Measurements from ENCODE around the gene NHP2.
"Not testable (repeated sequence)": the region's sequence is repeated elsewhere in the genome, so short reads cannot be mapped to it uniquely, and the experiment has no call there.

NHP2 gene

DNA sequence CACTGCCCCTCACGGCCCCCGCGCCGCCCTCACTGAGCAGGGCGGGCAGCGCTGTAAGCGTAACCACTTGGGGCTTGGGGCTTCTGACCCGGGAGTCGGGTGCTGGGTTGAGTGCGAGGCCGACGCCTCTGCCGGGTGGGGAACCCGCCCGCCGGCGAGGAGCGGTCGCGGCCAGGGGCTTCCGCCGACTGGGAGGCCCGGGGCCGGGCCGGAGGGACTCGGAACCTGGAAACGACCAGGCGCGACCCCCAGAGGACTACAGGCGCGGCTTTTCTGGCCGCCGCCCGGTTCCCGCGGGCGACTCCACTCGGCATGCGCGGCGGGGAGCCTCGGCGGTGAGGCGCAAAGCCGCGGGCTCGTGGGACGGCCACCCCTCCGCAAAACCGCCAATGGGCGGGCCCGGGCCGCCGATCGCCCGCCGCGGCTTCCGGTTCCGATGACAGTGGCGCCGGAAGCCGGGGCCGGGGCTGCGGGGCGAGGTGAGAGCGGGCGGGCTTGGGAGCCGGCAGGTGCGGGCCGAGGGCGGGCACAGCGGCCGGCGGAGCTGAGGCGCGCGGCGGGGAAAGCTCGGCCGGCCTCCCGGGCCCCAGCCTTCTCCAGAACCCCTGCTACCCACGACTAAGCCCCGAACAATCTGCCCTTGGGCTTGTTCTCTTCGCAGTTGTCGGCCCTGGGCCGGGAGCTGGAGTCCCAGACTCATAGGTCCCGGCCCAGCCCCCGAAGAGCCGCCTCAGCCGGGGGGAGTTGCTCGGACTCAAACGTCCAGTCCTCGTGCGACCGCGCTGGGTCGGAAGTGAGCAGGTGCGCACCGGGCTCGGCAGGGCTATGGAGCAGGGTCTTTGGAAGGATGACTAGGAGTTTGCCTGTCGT is 22.9 kb downstream of the NHP2 start, which contains the start of gene RMND5B:
TSS of gene RMND5B (plus strand) at position 439 of the 870 bp plus-strand sequence. CDS start 7,106 bp downstream, outside the sequence.
- peak; percentile 91 for DNase-seq (ENCODE audit: low spot score)

DNA sequence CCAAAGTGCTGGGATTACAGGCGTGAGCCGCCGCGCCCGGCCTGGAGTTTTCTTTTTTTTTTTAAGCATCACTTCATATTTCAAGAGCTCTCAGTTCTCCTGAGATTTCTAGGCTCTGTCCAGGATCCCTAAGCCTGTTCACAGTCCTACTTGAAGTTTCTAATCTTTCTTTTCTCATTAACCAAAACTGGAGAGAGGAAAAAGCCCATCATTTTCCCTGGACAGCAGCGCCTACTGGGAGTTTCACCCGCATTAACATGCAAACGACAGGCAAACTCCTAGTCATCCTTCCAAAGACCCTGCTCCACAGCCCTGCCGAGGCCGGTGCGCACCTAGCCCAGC is 23.5 kb downstream of the NHP2 start:
- DNase-seq (ENCODE audit: low spot score): not testable (repeated sequence)

DNA sequence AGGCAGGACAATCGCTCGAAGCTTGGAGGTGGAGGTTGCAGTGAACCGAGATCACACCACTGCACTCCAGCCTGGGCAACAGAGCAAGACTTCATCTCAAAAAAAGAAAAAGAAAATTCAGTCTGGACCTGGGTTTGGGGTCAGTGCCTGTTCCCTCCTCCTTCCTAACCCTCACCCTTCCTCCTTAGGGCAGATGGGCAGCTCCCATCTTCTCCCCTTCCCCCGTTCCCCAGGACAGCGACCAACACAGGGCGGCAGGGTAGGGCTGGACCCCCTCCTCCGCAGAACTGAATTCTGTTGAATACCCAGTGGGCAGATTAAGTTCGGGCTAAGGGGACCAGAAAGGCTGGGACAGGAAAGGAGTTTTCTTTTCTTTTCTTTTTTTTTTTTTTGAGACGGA is 24.4 kb downstream of the NHP2 start:
- no peak for DNase-seq (ENCODE audit: low spot score)

DNA sequence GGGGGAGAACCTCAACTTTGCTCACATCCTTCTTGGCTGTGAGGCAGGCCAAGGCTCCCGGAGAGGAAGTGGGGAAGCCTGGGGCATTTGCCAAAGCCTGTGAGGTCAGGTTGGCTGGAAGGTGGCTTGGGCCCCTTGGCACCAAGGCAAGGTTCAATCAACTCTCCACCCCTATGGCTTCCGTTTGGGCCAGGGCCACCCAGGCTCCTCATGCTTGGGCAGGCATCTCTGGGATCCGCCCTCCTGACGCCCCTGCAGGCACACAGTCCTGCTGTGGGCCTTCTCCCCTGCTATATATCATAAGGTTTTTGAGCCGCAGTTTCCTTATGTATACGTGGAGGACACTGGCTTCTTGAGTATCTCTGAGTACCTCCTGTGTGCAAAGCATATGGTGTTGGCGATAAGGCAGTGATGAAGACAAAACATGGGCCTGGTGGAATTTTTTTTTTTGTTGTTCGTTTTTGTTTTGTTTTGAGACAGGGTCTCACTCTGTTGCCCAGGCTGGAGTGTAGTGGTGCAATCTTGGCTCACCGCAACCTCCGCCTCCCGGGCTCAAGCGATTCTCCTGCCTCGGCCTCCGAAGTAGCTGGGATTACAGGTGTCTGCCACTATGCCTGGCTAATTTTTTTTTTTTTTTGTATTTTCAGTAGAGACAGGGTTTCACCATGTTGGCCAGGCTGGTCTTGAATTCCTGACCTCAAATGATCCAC is 26.2 kb downstream of the NHP2 start:
- not testable (repeated sequence) for DNase-seq (ENCODE audit: low spot score)

DNA sequence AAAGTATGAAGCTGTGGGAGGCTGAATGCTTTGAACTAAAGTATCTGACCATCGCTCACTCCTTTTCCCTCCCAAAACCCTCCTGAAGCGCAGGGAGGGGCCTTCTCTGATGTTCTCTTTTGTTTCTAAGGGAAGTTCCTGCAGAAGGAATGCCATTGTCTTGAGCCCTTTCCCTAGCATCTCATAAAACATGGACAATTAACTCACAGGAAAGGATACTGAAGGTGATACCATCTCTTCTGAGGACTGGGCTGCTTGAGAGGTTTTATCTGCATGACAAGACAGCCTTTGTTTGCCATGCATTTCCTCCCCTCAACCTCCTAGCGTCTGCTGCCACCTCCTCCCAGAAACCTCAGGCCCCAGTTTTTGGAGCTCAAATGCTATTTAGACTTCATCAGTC is 27.1 kb downstream of the NHP2 start:
- DNase-seq (ENCODE audit: low spot score): no peak

DNA sequence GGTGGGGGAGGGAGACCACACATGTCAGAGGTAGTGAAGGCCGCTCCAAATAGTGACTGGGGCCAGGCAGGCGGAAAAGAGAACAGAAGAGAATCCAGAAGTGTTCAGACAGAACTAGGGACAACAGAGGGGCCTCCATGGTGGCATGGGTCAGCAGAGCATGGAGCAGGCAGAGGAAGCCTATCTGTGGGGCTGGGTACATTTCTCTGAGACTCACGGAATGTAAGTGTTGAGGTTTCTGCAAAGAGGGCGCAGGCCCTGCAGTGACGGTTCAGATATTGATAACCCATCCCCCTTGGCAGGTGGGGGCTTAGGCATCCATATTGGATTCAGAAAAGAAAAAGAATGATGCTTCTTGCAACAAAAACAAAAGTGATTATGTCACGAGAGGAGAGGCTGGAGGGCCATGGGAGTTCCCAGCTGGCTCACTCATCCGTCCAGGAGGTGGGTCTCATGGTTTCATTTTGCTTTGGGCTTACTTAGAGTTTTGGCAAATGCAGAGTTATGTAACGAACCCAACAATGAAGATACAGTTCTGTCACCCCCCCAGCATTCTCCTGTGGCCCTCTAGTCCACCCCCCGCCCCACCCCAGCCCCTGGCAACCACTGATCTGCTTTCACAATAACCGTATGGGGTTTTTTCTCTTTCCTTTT is 28.3 kb downstream of the NHP2 start:
- DNase-seq (ENCODE audit: low spot score): no peak

DNA sequence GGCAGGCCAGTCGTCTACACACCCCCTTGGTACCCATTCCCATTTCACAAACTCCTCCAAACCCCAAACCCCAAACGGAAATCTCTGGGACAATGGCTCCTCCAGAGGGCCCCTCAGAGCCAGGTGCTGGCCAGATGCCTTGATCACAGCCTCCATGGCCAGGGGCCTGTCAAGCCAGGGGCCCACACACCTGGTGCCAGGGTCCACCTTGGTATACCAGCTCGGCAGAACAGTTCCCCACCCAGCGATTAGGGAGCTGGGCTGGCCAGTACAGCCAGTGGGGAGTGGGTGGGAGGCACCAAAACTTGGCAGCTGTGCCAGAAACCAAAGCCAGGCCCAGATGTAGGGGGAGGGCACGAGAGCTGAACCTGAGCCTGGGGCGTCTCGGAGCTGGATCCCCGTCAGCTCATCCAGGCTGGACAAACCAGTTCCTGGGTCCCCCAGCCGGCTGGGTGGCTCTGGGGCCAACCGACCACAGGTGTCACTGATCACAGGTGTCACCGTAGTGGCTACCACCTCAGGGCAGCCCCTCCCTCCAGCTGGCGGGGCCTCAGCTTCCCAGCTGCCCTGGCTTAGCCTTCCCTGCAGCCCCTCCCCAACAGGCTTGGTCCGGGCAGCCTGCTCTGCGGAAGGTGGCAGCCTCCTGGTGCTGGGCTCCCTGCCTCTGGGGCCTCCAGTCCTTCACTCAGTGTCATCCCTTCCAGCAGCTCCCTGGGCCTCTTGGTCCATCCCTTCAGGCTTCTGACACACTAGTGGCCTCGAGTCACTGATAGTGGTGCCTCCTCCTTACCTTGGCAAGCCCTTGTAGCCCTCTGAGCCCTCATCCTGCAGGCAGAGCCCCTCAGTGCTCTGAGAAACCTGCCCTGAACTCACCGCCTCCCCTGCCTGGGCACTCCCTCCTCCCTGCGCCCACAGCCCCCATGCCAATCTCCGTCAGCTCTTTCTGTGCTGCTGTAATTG is 29.4 kb downstream of the NHP2 start:
- DNase-seq (ENCODE audit: low spot score): no peak

DNA sequence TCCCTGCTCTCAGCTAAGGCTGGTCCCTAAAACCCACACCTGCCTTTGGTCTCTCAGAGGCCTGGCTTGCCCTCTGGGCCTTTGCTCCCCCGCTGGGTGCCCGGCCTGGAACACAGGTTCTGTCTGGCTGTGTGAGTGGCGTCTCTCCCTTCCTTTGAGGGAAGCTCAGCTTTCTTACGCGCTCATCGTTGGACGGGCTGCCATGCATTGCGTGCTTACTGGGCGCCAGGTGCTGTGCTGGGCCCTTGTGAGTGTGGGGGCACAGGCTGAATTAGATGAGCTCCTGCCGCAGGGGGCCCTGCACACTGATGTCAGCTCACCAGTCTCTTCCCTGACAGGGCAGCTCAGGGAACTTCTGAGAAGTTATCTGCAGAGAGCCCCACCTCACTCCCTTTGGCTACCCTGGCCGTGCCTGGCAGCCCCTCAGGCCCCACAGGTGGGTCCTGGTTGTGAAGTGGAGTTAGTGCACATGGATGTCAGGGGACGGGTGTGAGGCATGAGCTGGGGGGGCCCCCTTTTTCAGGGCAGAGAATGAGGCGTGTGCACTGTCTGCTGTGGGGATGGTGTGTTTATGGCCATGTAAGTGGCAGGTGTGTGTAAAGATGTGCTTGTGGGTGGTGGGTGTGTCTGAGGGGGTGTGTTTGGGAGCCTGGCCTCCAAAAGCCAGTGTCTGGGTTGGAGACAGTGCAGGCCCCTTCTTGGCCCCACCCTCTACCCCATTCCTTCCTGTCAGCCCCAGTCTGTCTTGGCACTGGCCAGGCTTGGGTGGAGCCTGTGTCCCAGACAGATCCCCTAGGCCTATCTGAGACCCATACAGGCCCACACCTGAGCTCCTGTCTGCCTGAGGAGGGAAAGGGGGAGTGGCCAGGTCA is 30.4 kb downstream of the NHP2 start:
- no peak for DNase-seq (ENCODE audit: low spot score)

DNA sequence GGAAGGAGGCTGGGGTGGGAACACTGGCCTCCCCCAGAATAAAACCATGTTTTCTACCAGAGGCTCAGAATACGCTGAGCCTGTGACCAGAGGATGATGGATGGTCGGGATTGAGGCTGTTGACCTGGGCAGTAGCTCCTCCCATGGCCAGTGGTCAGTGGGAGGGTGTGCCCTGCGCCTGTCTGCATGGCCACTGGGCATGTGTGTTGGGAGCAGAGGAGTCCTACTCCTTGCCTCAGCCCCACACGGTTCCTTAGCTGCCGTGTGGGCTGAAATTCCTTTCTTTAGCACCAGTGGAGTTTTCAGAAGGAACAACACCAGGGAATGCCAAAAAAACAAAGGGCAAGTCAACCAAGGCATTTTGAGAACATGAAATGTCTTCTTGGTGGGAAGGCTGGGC is 31.3 kb downstream of the NHP2 start:
- DNase-seq (ENCODE audit: low spot score): no peak

DNA sequence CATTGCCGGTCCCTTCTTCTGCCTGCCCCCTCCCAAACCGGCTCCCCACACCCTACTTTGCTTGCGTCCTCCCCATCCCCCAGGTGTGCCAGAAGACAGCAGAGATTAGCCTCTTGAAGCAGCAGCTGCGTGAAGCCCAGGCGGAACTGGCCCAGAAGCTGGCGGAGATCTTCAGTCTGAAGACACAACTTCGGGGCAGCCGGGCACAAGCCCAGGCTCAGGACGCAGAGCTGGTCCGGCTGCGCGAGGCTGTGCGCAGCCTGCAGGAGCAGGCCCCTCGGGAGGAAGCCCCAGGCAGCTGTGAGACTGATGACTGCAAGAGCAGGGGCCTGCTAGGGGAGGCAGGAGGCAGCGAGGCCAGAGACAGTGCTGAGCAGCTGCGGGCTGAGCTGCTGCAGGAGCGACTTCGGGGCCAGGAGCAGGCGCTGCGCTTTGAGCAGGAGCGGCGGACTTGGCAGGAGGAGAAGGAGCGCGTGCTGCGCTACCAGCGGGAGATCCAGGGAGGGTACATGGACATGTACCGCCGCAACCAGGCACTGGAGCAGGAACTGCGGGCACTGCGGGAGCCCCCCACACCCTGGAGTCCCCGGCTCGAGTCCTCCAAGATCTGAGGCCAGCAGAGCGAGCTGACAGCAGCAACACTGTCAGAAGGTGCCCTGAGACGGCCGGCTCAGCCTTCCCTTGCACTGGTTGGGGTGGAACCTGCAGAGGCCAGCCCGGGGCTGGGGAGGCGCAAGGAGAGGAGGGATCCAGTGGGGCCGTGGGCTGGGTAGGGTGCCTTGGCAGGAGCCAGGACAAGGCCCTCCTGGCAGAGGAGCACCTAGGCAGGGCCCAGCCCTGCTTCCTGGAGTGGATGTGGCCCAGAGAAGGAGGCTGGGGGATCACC is 32.1 kb downstream of the NHP2 start:
- DNase-seq (ENCODE audit: low spot score): no peak

DNA sequence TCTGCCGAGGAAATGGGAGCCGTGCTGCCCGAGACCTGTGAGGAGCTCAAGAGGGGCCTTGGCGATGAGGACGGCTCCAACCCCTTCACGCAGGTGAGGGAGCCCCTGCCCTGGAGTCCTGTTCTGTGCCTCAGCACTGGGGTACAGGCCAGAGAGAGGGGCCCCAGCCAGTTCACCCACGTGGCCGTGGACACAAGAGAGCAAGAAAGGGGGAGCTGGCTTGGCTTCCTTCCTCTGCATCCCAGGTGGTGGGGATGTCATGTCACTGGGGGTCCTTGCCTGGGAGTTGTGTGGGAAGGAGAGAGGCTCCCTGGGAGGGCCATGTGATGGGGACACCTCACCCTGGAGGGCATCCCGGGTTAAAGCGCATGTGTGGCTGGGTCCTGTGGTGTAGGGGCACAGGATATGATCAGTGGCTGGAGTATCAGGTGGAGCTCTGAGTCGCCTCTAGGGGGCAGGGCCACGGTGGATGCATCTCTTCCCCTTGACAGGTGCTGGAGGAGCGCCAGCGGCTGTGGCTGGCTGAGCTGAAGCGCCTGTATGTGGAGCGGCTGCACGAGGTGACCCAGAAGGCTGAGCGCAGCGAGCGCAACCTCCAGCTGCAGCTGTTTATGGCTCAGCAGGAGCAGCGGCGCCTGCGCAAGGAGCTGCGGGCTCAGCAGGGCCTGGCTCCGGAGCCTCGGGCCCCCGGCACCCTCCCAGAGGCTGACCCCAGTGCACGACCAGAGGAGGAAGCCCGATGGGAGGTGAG is 32.9 kb downstream of the NHP2 start:
- DNase-seq (ENCODE audit: low spot score): peak; percentile 87

DNA sequence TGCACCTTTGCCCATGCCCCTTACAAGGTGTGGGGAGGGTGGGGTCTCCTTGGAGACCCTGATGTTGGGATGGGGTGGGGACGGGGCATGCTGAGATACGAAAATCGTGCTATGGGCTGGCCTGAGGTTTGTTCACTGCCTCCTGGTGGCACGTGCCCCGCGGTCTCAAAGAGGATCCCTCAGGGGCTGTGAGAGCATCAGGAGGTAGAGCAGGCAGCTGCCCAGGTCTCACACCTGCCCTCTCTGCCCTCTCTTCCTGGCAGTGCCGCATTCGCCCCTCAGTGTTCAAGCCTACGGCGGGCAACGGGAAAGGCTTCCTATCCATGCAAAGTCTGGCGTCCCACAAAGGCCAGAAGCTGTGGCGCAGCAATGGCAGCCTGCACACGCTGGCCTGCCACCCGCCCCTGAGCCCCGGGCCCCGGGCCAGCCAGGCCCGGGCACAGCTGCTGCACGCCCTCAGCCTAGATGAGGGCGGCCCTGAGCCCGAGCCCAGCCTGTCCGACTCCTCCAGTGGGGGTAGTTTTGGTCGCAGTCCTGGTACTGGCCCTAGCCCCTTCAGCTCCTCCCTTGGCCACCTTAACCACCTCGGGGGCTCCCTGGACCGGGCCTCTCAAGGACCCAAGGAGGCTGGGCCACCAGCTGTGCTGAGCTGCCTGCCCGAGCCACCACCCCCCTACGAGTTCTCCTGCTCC is 33.6 kb downstream of the NHP2 start:
- no peak for DNase-seq (ENCODE audit: low spot score)

DNA sequence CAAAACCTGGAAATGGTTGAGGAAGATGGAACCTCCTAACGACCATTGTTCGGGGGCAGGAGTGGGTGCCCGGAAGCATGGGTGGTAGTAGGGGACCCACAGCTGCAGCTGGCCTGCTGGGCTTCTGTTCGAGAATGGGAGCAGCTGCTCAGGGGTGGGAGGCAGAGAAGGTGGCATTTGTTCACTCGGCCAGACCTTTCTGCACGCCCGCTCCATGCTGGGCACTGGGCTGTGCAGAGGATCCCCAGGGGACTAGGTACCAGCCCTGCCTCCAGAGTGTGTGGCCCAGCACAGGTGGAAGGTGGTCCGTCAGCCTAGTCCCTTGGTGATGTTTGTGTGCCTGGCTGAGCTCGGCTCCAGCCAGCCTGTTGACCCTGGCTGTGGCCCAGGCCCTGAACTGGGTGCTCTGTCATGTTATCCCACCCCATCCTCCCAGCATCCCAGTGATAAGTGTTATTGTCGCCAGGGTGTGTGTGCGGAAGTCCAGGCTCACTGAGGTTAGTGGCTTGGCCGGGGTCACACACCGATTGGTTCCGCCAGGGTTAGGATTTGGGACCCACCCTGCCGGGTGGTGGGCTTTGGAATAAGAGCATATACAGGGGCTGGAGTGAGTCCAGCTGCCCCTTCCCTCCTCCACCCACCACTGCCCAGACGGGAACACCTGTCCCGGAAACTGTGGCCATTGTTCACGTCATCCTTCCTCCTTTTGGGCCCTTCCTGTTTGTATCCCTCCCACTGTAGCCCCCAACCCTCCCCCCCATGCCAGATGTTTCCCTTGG is 35.6 kb downstream of the NHP2 start:
- peak; percentile 61 for DNase-seq (ENCODE audit: low spot score)

DNA sequence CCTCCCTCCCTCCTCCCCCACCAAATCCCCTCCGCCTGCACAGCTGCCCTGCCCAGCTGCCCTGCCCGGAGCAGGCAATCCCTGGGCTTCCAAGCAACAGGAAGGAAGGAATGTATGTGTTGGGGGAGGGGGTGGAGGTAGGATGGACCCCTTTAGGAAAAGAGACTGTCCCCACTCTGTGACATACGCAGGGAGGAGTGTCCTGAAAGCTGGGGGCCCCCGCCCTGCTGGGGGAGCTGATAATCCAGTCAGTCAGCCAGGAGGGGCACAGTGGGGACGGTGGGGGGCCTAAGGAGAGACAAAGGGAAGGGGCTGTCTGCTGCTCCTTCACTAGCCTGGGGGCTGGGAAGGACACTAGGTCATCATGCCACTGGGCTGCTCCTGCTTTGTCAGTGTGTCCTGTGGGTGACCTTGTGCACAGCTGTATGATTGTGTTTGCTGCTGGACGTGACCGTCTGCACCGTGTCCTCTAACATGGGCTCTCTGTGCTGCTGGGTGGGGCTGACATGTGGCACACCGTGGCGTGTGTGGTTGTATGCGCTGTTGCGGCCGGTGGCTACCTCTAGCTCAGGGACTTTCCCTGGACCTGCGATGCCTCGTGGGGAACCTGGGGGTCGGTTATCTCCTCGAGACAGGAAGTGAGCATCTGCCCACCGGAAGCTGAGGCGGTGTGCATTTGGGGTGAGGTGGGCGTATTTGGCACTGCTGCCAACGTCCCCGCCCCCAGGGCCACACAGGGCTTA is 37.4 kb downstream of the NHP2 start:
- peak; percentile 67 for DNase-seq (ENCODE audit: low spot score)

DNA sequence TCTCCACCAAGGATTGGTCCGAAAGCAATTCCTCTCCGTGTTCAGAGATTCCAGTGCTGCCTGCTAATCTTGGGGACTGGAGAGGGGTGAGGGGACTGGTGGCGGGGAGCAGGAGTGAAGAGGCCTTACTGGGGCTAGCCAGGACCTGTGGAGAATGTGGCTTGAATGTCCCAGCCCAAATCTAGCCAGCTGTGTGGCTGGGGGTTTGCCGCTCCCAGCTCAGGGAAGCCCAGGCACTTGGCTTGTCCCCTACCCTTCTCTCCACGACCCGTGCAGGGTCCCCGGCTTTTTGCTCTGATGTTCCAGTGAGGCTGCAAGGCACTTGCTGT is 37.9 kb downstream of the NHP2 start:
- DNase-seq (ENCODE audit: low spot score): no peak

DNA sequence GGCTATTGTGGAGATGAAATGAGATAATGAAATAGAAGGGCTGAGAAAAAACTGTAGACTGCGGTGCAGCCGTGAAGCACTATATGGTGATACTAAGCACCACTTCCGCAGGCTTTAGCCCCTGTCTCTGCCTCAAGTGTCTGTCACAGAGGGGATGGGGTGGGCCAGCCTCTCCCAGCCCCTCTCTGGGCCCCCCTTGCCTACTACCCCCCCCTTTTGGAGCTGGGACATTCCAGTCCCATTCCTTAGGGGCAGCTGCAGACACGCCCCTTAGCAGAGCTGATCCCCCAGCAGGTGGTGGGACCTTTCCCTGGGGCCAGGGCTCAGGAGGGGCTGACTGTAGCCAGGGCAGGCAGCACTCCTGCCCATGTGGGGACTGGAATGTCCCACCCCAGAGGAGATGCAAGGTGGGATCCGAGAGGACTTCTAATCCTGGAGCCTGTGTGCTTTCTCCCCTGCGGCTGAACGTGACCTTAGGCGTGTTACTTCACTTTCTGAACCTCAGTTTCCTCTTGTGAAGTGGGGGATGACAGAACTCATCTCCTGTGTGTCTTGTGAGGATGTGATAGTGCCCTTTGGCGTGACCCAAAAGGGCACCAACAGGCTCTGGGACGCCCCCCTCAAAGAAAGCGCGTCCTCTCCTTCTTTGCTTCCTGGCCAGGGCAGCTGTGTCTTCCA is 38.4 kb downstream of the NHP2 start:
- DNase-seq (ENCODE audit: low spot score): no peak

Data from germinal center (tissue), 1 donor.